ENCODE data around the gene FLOT2. TPM values are rescaled to one million over a fixed set of nuclear protein-coding genes. Genes with fewer than 3 reads are reported as not detected.

The FLOT2 gene
- total and polyA plus RNA-seq, 2 of the 8 experiments (the other 6 are each of a cell fraction or from before 2014, with no cell fraction given), result 116 to 189 TPM

DNA sequence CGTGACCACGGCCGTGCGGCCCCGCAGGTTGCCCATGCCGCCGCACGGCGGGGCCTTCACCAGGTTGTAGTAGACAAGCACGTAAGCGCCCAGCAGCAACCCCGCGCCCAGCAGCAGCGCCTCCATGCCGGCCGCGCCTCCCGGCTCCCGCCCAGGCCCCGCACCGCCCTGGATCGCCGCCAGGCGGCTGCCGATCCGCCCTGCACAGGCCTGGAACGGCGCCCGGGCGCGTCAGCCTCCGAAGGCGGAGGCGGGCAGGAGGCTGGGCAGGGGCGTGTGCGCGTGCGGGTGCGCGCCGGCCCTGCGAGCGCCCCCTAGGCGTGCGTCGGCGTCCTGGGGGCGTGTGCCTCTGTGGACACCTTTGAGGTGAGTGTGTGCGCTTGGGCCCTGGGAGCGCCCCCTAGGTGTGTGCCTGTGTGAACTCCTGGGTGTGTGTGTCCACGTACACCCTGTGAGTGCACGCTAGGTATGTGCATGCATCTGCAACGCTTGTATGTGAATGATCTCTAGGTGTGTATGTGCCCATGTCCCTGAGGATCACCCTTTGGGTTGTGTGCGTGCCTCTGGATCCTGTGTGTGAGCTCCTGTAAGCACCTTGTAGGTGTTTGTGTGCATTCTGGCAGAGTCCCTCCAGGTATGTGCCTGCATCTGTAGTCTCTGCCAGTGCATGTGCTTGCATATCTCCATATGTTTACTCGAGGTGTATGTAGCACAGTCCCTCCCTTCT lies 5.4 kb upstream of the FLOT2 start, which contains the start of gene DHRS13:
DHRS13 (minus strand) TSS at position 261 of the 727 bp plus-strand sequence; CDS start at position 126, 135 bp downstream.
- Histone ChIP-seq H4K91ac (replicated peaks; ENCODE audit: insufficient read length, low read length) (peak within 1 kb of the TSS; percentile 34), H2BK20ac (ENCODE audit: low read length) (0 out of 2 replicates have a peak within 1 kb of the TSS, but pooled peaks have one; percentile 82), H3K14ac (ENCODE audit: insufficient read length) (no peak within 1 kb of the TSS), H3K27me3 (replicated peaks in 1 of 4; ENCODE audit: control insufficient read depth in 3 of 4, extremely low read depth in 1 of 4, insufficient read depth in 3 of 4, low read length in 3 of 4) (no peaks in the 10 kb centered on the region), H3K9me3 (ENCODE audit: insufficient read depth in 2 of 2, low read depth in 1 of 2, low read length in 1 of 2) (no peaks in the 10 kb centered on the region), H2BK12ac (ENCODE audit: low read depth, low read length) (peak within 1 kb of the TSS; percentile 63; the same call in 1 of the 2 replicates), H2BK15ac (ENCODE audit: low read length) (no peak within 1 kb of the TSS), H2AFZ (ENCODE audit: low read length) (no peak within 1 kb of the TSS), H3K4ac (replicated peaks; ENCODE audit: insufficient read length, low read depth, low read length) (peak within 1 kb of the TSS; percentile 87), H3K4me1 (replicated peaks in 1 of 4; ENCODE audit: control insufficient read depth in 3 of 4, insufficient read depth in 4 of 4, low read length in 3 of 4) (peaks cover 0 to 9% (median 5%) of the 10 kb centered on the region in 4 experiments; a peak in 5 of 7 replicates), H3K79me1 (ENCODE audit: low read depth, low read length) (peaks cover 3% of the 10 kb centered on the region), H2BK5ac (ENCODE audit: low read depth, low read length) (peak within 1 kb of the TSS; percentile 46; the same call in 1 of the 2 replicates), H3K27ac (ENCODE audit: low read depth, low read length) (peak within 1 kb of the TSS; percentile 54), H3K36me3 (ENCODE audit: control insufficient read depth in 2 of 4, insufficient read depth in 4 of 4, low read length in 3 of 4) (peaks cover 17 to 24% (median 21%) of the 10 kb centered on the region in 4 experiments; a peak in 7 of 8 replicates), H3K18ac (ENCODE audit: extremely low read depth, low read length) (peak within 1 kb of the TSS; percentile 91), H3K23me2 (ENCODE audit: low read depth, low read length) (peaks cover 8% of the 10 kb centered on the region; the same call in 1 of the 2 replicates), H2BK120ac (replicated peaks; ENCODE audit: low read depth, low read length) (no peak within 1 kb of the TSS), H4K5ac (ENCODE audit: insufficient read length, low read depth, low read length) (no peak within 1 kb of the TSS), H3K4me2 (ENCODE audit: insufficient read depth in 1 of 2, low read depth in 2 of 2, low read length in 2 of 2) (peak within 1 kb of the TSS; percentile 70 to 88), H2AK5ac (ENCODE audit: low read depth, low read length) (peak within 1 kb of the TSS; percentile 68), H3K56ac (replicated peaks; ENCODE audit: insufficient read length, low read depth, low read length) (peak within 1 kb of the TSS; percentile 86), H4K20me1 (replicated peaks in 1 of 2; ENCODE audit: control insufficient read depth in 1 of 2, insufficient read depth in 2 of 2, low read length in 2 of 2) (peaks cover 2 to 6% of the 10 kb centered on the region in 2 experiments), H3K23ac (ENCODE audit: insufficient read length) (no peak within 1 kb of the TSS), H4K8ac (ENCODE audit: extremely low read depth, insufficient read depth, low read length) (peak within 1 kb of the TSS; percentile 92), H3K9ac (replicated peaks in 1 of 4; ENCODE audit: extremely low read depth in 1 of 4, low read depth in 3 of 4, low read length in 3 of 4) (peak within 1 kb of the TSS; percentile 35 to 84 (median 71)), H3K79me2 (ENCODE audit: control insufficient read depth in 1 of 2, insufficient read depth in 2 of 2, low read length in 2 of 2) (peaks cover 0 to 3% of the 10 kb centered on the region in 2 experiments; a peak in 2 of 4 replicates), H3K4me3 (ENCODE audit: extremely low read depth in 1 of 4, insufficient read depth in 2 of 4, low read depth in 3 of 4, low read length in 4 of 4) (peak within 1 kb of the TSS; percentile 52 to 85 (median 72))
- ChIA-PET POLR2A (ENCODE audit: partially characterized antibody) (interaction anchor here (1.2 to 7.7 kb wide), 9 partner anchors 9 to 183 kb away, joined by 4 to 71 read pairs (median 7); partner anchors contain the start of genes NEK8, RPL23A and TLCD1), CTCF (ENCODE audit: partially characterized antibody) (interaction anchor here (0.6 to 5.6 kb wide), 29 partner anchors 9 to 218 kb away, joined by 3 to 45 read pairs (median 4); partner anchors contain the start of genes FAM222B, NEK8 and TLCD1)
- FAIRE-seq (no peak), DNase-seq (ENCODE audit: low read depth in 1 of 2, low spot score in 2 of 2) (peak; percentile 87 to 97)
- 3% methylated on average over 52 of the region's 55 CpGs; no CpG with 5 or more reads in 1 of the 2 experiments for WGBS, 2 experiments (ENCODE audit: extremely low coverage in 1 of 2, insufficient coverage in 1 of 2, insufficient read length in 1 of 2, insufficient replicate concordance in 2 of 2, low coverage in 1 of 2, low lambda C conversion rate in 2 of 2, missing lambda C conversion rate in 1 of 2)
- TF ChIP-seq BRCA1 (IDR thresholded peaks at IDR 0.05; ENCODE audit: low read depth, low read length) (no peak), CBX8 (IDR thresholded peaks at IDR 0.05; ENCODE audit: borderline replicate concordance, low read depth, low read length) (no peak), ASH2L (IDR thresholded peaks at IDR 0.05; ENCODE audit: low read length) (peak; percentile 68), YY1 (IDR thresholded peaks at IDR 0.05; ENCODE audit: low read depth, low read length) (peak; percentile 16; the same call in 1 of the 2 replicates), RAD21 (IDR thresholded peaks at IDR 0.05 in 1 of 2, conservative IDR thresholded peaks at IDR 0.05 in 1 of 2; ENCODE audit: low read depth in 2 of 2, low read length in 2 of 2) (peak; percentile 23 to 64), RBBP5 (IDR thresholded peaks at IDR 0.05; ENCODE audit: borderline replicate concordance, low read depth, low read length) (no peak; the same call in 1 of the 2 replicates), ZNF274 (IDR thresholded peaks at IDR 0.05; ENCODE audit: borderline replicate concordance, extremely low read depth, low read length) (no peak)
- TF ChIP-seq, protein P1, sequence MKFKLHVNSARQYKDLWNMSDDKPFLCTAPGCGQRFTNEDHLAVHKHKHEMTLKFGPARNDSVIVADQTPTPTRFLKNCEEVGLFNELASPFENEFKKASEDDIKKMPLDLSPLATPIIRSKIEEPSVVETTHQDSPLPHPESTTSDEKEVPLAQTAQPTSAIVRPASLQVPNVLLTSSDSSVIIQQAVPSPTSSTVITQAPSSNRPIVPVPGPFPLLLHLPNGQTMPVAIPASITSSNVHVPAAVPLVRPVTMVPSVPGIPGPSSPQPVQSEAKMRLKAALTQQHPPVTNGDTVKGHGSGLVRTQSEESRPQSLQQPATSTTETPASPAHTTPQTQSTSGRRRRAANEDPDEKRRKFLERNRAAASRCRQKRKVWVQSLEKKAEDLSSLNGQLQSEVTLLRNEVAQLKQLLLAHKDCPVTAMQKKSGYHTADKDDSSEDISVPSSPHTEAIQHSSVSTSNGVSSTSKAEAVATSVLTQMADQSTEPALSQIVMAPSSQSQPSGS (IDR thresholded peaks at IDR 0.05; ENCODE audit: low read length), result 0 out of 2 replicates have a peak, but pooled peaks have one; percentile 42

Measured in H1 (cell line).